Measurements from ENCODE around the gene KIR3DL2.

DNA sequence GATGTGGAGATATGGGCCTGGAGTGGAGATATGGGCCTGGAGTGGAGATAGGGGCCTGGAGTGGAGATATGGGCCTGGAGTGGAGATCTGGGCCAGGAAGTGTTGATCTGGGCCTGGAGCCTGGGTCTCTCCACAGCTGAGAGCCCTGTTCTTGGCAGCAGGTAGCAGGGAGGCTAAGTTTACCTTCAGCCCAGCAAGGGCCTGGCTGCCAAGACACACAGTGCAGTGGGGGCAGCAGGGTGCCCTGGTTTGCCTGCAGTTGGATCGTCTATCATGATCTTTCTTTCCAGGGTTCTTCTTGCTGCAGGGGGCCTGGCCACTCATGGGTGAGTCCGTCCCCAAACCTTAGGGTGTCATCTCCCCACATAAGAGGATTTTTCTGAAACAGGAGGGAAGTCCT lies 687 bp downstream of the KIR3DL2 start:
- no peak for TF ChIP-seq POLR2A (IDR thresholded peaks at IDR 0.05)
- TF ChIP-seq, protein P1, sequence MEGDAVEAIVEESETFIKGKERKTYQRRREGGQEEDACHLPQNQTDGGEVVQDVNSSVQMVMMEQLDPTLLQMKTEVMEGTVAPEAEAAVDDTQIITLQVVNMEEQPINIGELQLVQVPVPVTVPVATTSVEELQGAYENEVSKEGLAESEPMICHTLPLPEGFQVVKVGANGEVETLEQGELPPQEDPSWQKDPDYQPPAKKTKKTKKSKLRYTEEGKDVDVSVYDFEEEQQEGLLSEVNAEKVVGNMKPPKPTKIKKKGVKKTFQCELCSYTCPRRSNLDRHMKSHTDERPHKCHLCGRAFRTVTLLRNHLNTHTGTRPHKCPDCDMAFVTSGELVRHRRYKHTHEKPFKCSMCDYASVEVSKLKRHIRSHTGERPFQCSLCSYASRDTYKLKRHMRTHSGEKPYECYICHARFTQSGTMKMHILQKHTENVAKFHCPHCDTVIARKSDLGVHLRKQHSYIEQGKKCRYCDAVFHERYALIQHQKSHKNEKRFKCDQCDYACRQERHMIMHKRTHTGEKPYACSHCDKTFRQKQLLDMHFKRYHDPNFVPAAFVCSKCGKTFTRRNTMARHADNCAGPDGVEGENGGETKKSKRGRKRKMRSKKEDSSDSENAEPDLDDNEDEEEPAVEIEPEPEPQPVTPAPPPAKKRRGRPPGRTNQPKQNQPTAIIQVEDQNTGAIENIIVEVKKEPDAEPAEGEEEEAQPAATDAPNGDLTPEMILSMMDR (IDR thresholded peaks at IDR 0.05), result no peak
